WTC11 (cell line): ENCODE measurements around the gene CABP2. TPM values are rescaled to one million over a fixed set of nuclear protein-coding genes. Genes with fewer than 3 reads are reported as not detected.

Source experiments
- ATAC-seq: fragments of 200-7000 bp; cut with Tn5 transposase; 2 replicates; pipeline ENCODE4 v1.10.0; 2021; ENCODE audit warnings: mild to moderate bottlenecking, moderate library complexity
- CTCF ChIA-PET: fragments of 300-600 bp; sonication (Branson Sonifier 250); formaldehyde crosslinking; loops from one replicate; lab custom pipeline; 2021; ENCODE audit warnings: antibody characterized with exemption; lab: Charles Lee
- POLR2A ChIA-PET: fragments of 350-600 bp; sonication (Branson Sonifier 250); formaldehyde crosslinking; loops from one replicate; lab custom pipeline; 2021; ENCODE audit warnings: antibody characterized with exemption; lab: Charles Lee
- DNase-seq: peaks from one replicate; pipeline ENCODE4 v3.0.0; 2021; ENCODE audit warnings: low spot score
- H3K27ac Mint-ChIP-seq: 2 replicates; pipeline ENCODE4 v1.8.0; 2021; ENCODE audit warnings: mixed read lengths
- H3K27me3 Mint-ChIP-seq: 2 replicates; pipeline ENCODE4 v1.8.0; 2021; ENCODE audit warnings: low read depth, mild to moderate bottlenecking, moderate library complexity, mixed read lengths
- H3K36me3 Mint-ChIP-seq: 2 replicates; pipeline ENCODE4 v1.8.0; 2021; ENCODE audit warnings: mixed read lengths
- H3K4me1 Mint-ChIP-seq: 2 replicates; pipeline ENCODE4 v1.8.0; 2022; ENCODE audit warnings: mixed read lengths
- H3K4me3 Mint-ChIP-seq: 2 replicates; pipeline ENCODE4 v1.8.0; 2021; ENCODE audit warnings: mild to moderate bottlenecking, moderate library complexity, mixed read lengths
- H3K9me3 Mint-ChIP-seq: 2 replicates; pipeline ENCODE4 v1.8.0; 2021; ENCODE audit warnings: mixed read lengths
- ATF1 ChIP-seq: sonication (generic); formaldehyde crosslinking; IDR thresholded peaks from 2 replicates; pipeline ENCODE4 v1.8.1; 2023; ENCODE audit warnings: mild to moderate bottlenecking, moderate library complexity, missing genetic modification reagents
- CREB1 ChIP-seq: sonication (generic); formaldehyde crosslinking; IDR thresholded peaks from 2 replicates; pipeline ENCODE4 v1.8.0; 2023; ENCODE audit warnings: mild to moderate bottlenecking, missing genetic modification reagents
- CREM ChIP-seq: sonication (generic); formaldehyde crosslinking; IDR thresholded peaks from 2 replicates; pipeline ENCODE4 v1.8.1; 2022; ENCODE audit warnings: mild to moderate bottlenecking, missing genetic modification reagents, moderate library complexity
- ESRRA ChIP-seq: sonication (generic); formaldehyde crosslinking; IDR thresholded peaks from 2 replicates; pipeline ENCODE4 v1.8.1; 2022; ENCODE audit warnings: mild to moderate bottlenecking, missing genetic modification reagents, borderline replicate concordance
- FOXJ3 ChIP-seq: sonication (generic); formaldehyde crosslinking; IDR thresholded peaks from 2 replicates; pipeline ENCODE4 v1.9.0; 2021; ENCODE audit warnings: missing genetic modification reagents, mild to moderate bottlenecking, borderline replicate concordance
- FOXK1 ChIP-seq: sonication (generic); formaldehyde crosslinking; IDR thresholded peaks from 2 replicates; pipeline ENCODE4 v1.8.0; 2022; ENCODE audit warnings: mild to moderate bottlenecking, moderate library complexity, missing genetic modification reagents
- FOXP1 ChIP-seq: sonication (generic); formaldehyde crosslinking; IDR thresholded peaks from 2 replicates; pipeline ENCODE4 v1.8.0; 2022; ENCODE audit warnings: missing genetic modification reagents, mild to moderate bottlenecking, moderate library complexity, borderline replicate concordance
- GABPB1 ChIP-seq: sonication (generic); formaldehyde crosslinking; IDR thresholded peaks from 2 replicates; pipeline ENCODE4 v1.8.1; 2023; ENCODE audit warnings: mild to moderate bottlenecking, missing genetic modification reagents
- GTF2I ChIP-seq: fragments of 250-450 bp; sonication (Bioruptor Pico); conservative IDR thresholded peaks from 2 replicates; pipeline ENCODE4 v1.4.0; 2021; ENCODE audit warnings: mild to moderate bottlenecking
- HMGA2 ChIP-seq: fragments of 250-450 bp; sonication (Bioruptor Pico); IDR thresholded peaks from 2 replicates; pipeline ENCODE4 v1.4.0; 2021; ENCODE audit warnings: mild to moderate bottlenecking, moderate library complexity
- IRF1 ChIP-seq: sonication (generic); formaldehyde crosslinking; IDR thresholded peaks from 2 replicates; pipeline ENCODE4 v1.8.0; 2023; ENCODE audit warnings: missing genetic modification reagents
- JUN ChIP-seq: sonication (generic); formaldehyde crosslinking; IDR thresholded peaks from 2 replicates; pipeline ENCODE4 v1.8.0; 2023; ENCODE audit warnings: mild to moderate bottlenecking, missing genetic modification reagents
- MAX ChIP-seq: sonication (generic); formaldehyde crosslinking; IDR thresholded peaks from 2 replicates; pipeline ENCODE4 v1.8.0; 2022; ENCODE audit warnings: mild to moderate bottlenecking, missing genetic modification reagents
- MYBL2 ChIP-seq: sonication (generic); formaldehyde crosslinking; IDR thresholded peaks from 2 replicates; pipeline ENCODE4 v1.8.1; 2023; ENCODE audit warnings: mild to moderate bottlenecking, moderate library complexity, missing genetic modification reagents
- NFATC4 ChIP-seq: fragments of 250-450 bp; sonication (Bioruptor Pico); IDR thresholded peaks from 2 replicates; pipeline ENCODE4 v1.9.0; 2021; ENCODE audit warnings: mild to moderate bottlenecking
- PRRX2 ChIP-seq: fragments of 250-450 bp; sonication (Bioruptor Pico); IDR thresholded peaks from 2 replicates; pipeline ENCODE4 v1.8.0; 2021; ENCODE audit warnings: mild to moderate bottlenecking
- SMAD3 ChIP-seq: sonication (generic); formaldehyde crosslinking; IDR thresholded peaks from 2 replicates; pipeline ENCODE4 v1.8.0; 2022; ENCODE audit warnings: missing genetic modification reagents, mild to moderate bottlenecking, borderline replicate concordance
- USF1 ChIP-seq: sonication (generic); formaldehyde crosslinking; IDR thresholded peaks from 2 replicates; pipeline ENCODE4 v1.8.0; 2022; ENCODE audit warnings: mild to moderate bottlenecking, missing genetic modification reagents
- ZBTB21 ChIP-seq: sonication (generic); formaldehyde crosslinking; IDR thresholded peaks from 2 replicates; pipeline ENCODE4 v1.8.1; 2023; ENCODE audit warnings: mild to moderate bottlenecking, missing genetic modification reagents, borderline replicate concordance
- ZNF317 ChIP-seq: sonication (generic); formaldehyde crosslinking; IDR thresholded peaks from 2 replicates; pipeline ENCODE4 v1.8.1; 2023; ENCODE audit warnings: low read depth, mild to moderate bottlenecking, moderate library complexity, missing genetic modification reagents, borderline replicate concordance
- ZNF423 ChIP-seq: fragments of 250-450 bp; sonication (Bioruptor Pico); IDR thresholded peaks from 2 replicates; pipeline ENCODE4 v2.1.2; 2022; ENCODE audit warnings: mild to moderate bottlenecking, moderate library complexity
- total RNA-seq: library from RNA; stranded (reverse); gene quantifications from 3 replicates; pipeline ENCODE4 v1.2.3, GENCODE V29; 2021
- TF ChIP-seq, protein P1 (sequence below): sonication (generic); formaldehyde crosslinking; IDR thresholded peaks from 2 replicates; pipeline ENCODE4 v1.8.1; 2023; ENCODE audit warnings: mild to moderate bottlenecking, missing genetic modification reagents, moderate library complexity
- TF ChIP-seq, protein P2 (sequence below): sonication (generic); formaldehyde crosslinking; IDR thresholded peaks from 2 replicates; pipeline ENCODE4 v1.8.1; 2023; ENCODE audit warnings: mild to moderate bottlenecking, missing genetic modification reagents, moderate library complexity
- TF ChIP-seq, protein P3 (sequence below): sonication (generic); formaldehyde crosslinking; IDR thresholded peaks from 2 replicates; pipeline ENCODE4 v1.8.0; 2023; ENCODE audit warnings: missing genetic modification reagents, mild to moderate bottlenecking, borderline replicate concordance
- TF ChIP-seq, protein P4 (sequence below): sonication (generic); formaldehyde crosslinking; IDR thresholded peaks from 2 replicates; pipeline ENCODE4 v1.8.1; 2023; ENCODE audit warnings: mild to moderate bottlenecking, missing genetic modification reagents

Gene CABP2
- total RNA-seq, 1 experiment from 2014 or later: not detected

DNA sequence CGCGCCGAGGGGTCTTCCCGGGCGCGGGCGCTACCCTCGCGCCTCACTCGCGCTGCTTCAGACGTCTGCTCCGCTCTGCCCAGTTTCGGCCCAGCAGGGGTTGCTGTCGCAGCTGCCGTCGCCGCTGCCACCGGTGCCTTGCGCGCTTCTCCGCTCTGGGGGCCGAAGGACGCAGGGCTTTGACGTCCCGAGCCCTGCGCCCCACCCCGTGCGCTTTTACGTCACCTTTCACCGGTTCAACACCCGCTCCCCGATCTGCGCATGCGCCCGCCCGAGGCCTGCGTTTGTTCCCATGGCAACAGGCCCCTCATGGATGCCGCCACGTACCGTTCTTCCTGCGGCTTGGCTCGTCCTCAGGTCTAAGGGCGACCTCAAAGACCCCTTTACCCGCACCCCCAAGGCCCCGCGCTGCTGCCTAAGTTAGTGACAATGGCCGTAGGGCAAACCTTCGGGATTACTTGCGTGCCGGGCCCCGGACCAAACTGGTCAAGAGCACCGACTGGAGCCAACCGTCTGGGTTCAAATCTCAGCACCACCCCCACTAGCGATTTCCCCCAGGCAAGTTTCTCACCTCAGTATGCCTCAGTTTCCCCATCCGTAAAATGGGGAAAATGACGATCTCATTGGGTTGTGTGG lies 14.6 kb downstream of the CABP2 start:
- ATAC-seq (peak; percentile 4), DNase-seq (peak; percentile 99)
- ChIA-PET POLR2A (no interaction called here), CTCF (no interaction called here)
- H3K4me3 Mint-ChIP-seq: peak overlapping the region; percentile 83
- peaks cover 2% of the 10 kb centered on the region; the same call in 1 of the 2 replicates for H3K36me3 Mint-ChIP-seq
- TF ChIP-seq PRRX2 (CRISPR knock-in tag) (0 out of 2 replicates have a peak, but pooled peaks have one; percentile 20), MAX (CRISPR knock-in tag) (peak; percentile 56), SMAD3 (CRISPR knock-in tag) (no peak), ZNF317 (no peak), ZBTB21 (peak; percentile 45; the same call in 1 of the 2 replicates), FOXP1 (CRISPR knock-in tag) (0 out of 2 replicates have a peak, but pooled peaks have one; percentile 30), ESRRA (0 out of 2 replicates have a peak, but pooled peaks have one; percentile 75), MYBL2 (CRISPR knock-in tag) (0 out of 2 replicates have a peak, but pooled peaks have one; percentile 53), CREM (peak; percentile 91), ZNF423 (CRISPR knock-in tag) (no peak), CREB1 (0 out of 2 replicates have a peak, but pooled peaks have one; percentile 59), GABPB1 (CRISPR knock-in tag) (peak; percentile 65), USF1 (CRISPR knock-in tag) (peak; percentile 58; the same call in 1 of the 2 replicates), FOXK1 (peak; percentile 76)
- TF ChIP-seq, protein P1, sequence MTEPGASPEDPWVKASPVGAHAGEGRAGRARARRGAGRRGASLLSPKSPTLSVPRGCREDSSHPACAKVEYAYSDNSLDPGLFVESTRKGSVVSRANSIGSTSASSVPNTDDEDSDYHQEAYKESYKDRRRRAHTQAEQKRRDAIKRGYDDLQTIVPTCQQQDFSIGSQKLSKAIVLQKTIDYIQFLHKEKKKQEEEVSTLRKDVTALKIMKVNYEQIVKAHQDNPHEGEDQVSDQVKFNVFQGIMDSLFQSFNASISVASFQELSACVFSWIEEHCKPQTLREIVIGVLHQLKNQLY (CRISPR knock-in tag): no peak
- TF ChIP-seq, protein P2, sequence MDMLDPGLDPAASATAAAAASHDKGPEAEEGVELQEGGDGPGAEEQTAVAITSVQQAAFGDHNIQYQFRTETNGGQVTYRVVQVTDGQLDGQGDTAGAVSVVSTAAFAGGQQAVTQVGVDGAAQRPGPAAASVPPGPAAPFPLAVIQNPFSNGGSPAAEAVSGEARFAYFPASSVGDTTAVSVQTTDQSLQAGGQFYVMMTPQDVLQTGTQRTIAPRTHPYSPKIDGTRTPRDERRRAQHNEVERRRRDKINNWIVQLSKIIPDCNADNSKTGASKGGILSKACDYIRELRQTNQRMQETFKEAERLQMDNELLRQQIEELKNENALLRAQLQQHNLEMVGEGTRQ: peak; percentile 53; the same call in 1 of the 2 replicates
- TF ChIP-seq, protein P3, sequence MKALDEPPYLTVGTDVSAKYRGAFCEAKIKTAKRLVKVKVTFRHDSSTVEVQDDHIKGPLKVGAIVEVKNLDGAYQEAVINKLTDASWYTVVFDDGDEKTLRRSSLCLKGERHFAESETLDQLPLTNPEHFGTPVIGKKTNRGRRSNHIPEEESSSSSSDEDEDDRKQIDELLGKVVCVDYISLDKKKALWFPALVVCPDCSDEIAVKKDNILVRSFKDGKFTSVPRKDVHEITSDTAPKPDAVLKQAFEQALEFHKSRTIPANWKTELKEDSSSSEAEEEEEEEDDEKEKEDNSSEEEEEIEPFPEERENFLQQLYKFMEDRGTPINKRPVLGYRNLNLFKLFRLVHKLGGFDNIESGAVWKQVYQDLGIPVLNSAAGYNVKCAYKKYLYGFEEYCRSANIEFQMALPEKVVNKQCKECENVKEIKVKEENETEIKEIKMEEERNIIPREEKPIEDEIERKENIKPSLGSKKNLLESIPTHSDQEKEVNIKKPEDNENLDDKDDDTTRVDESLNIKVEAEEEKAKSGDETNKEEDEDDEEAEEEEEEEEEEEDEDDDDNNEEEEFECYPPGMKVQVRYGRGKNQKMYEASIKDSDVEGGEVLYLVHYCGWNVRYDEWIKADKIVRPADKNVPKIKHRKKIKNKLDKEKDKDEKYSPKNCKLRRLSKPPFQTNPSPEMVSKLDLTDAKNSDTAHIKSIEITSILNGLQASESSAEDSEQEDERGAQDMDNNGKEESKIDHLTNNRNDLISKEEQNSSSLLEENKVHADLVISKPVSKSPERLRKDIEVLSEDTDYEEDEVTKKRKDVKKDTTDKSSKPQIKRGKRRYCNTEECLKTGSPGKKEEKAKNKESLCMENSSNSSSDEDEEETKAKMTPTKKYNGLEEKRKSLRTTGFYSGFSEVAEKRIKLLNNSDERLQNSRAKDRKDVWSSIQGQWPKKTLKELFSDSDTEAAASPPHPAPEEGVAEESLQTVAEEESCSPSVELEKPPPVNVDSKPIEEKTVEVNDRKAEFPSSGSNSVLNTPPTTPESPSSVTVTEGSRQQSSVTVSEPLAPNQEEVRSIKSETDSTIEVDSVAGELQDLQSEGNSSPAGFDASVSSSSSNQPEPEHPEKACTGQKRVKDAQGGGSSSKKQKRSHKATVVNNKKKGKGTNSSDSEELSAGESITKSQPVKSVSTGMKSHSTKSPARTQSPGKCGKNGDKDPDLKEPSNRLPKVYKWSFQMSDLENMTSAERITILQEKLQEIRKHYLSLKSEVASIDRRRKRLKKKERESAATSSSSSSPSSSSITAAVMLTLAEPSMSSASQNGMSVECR (CRISPR knock-in tag): peak; percentile 85; the same call in 1 of the 2 replicates
- peak overlapping the region; percentile 66 for H3K27ac Mint-ChIP-seq
- peaks cover 26% of the 10 kb centered on the region for H3K4me1 Mint-ChIP-seq
- H3K27me3 Mint-ChIP-seq: peaks cover 20% of the 10 kb centered on the region
- H3K9me3 Mint-ChIP-seq: no peaks in the 10 kb centered on the region

DNA sequence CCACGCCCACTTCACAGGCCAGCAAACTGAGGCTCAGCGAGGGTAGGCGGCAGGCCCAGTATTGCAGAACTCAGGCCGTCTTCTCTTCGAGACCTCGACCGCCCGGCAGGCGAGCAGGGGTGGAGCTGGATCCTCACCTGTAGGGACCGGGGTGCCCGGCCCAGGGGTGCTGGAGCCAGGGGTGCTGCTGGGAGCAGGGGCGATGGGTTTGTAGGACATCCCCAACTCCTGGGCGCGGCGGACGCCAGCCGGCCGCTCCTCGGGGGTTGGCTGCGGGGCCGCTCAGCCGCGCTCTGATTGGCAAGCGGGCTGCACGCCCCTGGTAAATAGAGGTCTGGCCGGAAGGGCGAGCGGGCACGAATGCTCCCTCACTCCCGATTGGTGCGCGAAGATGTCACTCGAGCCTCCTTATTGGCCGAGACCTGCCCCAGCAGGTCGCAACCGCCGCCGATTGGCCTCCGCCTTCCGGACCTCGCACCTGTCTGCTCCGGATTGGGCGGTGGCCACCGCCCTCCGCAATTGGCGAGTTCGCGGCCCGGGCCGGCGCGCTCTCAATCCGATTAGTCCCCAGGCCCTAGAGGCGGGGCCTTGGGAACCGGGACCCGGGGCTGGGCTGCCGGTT lies 15.3 kb downstream of the CABP2 start, which contains the start of gene CDK2AP2:
Gene CDK2AP2 (minus strand): TSS at position 299 of the 622 bp plus-strand sequence. CDS start 80 bp downstream, at position 219.
- peaks cover 23% of the 10 kb centered on the region for H3K27me3 Mint-ChIP-seq
- POLR2A ChIA-PET: no interaction called here
- H3K9me3 Mint-ChIP-seq: no peaks in the 10 kb centered on the region
- peak within 1 kb of the TSS; percentile 83 for H3K4me3 Mint-ChIP-seq
- H3K27ac Mint-ChIP-seq: peak within 1 kb of the TSS; percentile 89
- DNase-seq (peak; percentile 100), ATAC-seq (peak; percentile 84)
- CTCF ChIA-PET: no interaction called here
- H3K36me3 Mint-ChIP-seq: peaks cover 2% of the 10 kb centered on the region; the same call in 1 of the 2 replicates
- peaks cover 27% of the 10 kb centered on the region for H3K4me1 Mint-ChIP-seq
- no peak for TF ChIP-seq CREB1
- TF ChIP-seq HMGA2 (CRISPR knock-in tag): no peak
- TF ChIP-seq ZNF317: no peak
- no peak for TF ChIP-seq FOXJ3 (CRISPR knock-in tag)
- no peak; the same call in 1 of the 2 replicates for TF ChIP-seq GABPB1 (CRISPR knock-in tag)
- TF ChIP-seq GTF2I (CRISPR knock-in tag): peak; percentile 100
- no peak for TF ChIP-seq JUN
- TF ChIP-seq, protein P4, sequence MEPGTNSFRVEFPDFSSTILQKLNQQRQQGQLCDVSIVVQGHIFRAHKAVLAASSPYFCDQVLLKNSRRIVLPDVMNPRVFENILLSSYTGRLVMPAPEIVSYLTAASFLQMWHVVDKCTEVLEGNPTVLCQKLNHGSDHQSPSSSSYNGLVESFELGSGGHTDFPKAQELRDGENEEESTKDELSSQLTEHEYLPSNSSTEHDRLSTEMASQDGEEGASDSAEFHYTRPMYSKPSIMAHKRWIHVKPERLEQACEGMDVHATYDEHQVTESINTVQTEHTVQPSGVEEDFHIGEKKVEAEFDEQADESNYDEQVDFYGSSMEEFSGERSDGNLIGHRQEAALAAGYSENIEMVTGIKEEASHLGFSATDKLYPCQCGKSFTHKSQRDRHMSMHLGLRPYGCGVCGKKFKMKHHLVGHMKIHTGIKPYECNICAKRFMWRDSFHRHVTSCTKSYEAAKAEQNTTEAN (CRISPR knock-in tag): no peak
- no peak for TF ChIP-seq IRF1 (CRISPR knock-in tag)
- TF ChIP-seq NFATC4 (CRISPR knock-in tag): no peak
- TF ChIP-seq ATF1 (CRISPR knock-in tag): no peak
